GM21381 (cell line): ENCODE measurements around the gene NPIPB8.
"Not testable (repeated sequence)": the region's sequence is repeated elsewhere in the genome, so short reads cannot be mapped to it uniquely, and the experiment has no call there.

Experiments
- ATAC-seq: cut with Tn5 transposase; IDR thresholded peaks from one replicate; pipeline ENCODE4 v1.9.1; 2021; ENCODE audit warnings: mild to moderate bottlenecking, moderate library complexity; ENCODE audit not compliant: unreplicated experiment

Gene NPIPB8

GRCh38 chr16:28637765-28638164 lies at the start of gene NPIPB8:
TSS of gene NPIPB8 (plus strand) at chr16:28638065. CDS start at chr16:28638361, 296 bp downstream.
- not testable (repeated sequence) for ATAC-seq

GRCh38 chr16:28589069-28589468 lies 48.8 kb upstream of the NPIPB8 start:
- no peak for ATAC-seq

- no peak for ATAC-seq
Observed at GRCh38 chr16:28589930-28590329, 47.9 kb upstream of the NPIPB8 start.

GRCh38 chr16:28590384-28591340 lies 47.2 kb upstream of the NPIPB8 start:
- ATAC-seq, result no peak

- ATAC-seq, result no peak
Observed at GRCh38 chr16:28591355-28591754, 46.5 kb upstream of the NPIPB8 start.

GRCh38 chr16:28592511-28592910 lies 45.4 kb upstream of the NPIPB8 start:
- no peak for ATAC-seq

- ATAC-seq, result no peak
Observed at GRCh38 chr16:28592979-28593553, 44.8 kb upstream of the NPIPB8 start.

- not testable (repeated sequence) for ATAC-seq
Observed at GRCh38 chr16:28595451-28595850, 42.4 kb upstream of the NPIPB8 start.

- no peak for ATAC-seq
Observed at GRCh38 chr16:28596115-28596630, 41.7 kb upstream of the NPIPB8 start.

GRCh38 chr16:28596840-28597691 lies 40.8 kb upstream of the NPIPB8 start, which contains the start of gene SULT1A2:
TSS of gene SULT1A2 (minus strand) at chr16:28597050. CDS start at chr16:28595930, 1,120 bp downstream.
- no peak for ATAC-seq

GRCh38 chr16:28597692-28598261 lies 40.1 kb upstream of the NPIPB8 start:
- no peak for ATAC-seq

GRCh38 chr16:28599377-28600285 lies 38.2 kb upstream of the NPIPB8 start:
- not testable (repeated sequence) for ATAC-seq

GRCh38 chr16:28600965-28601364 lies 36.9 kb upstream of the NPIPB8 start:
- ATAC-seq, result not testable (repeated sequence)

GRCh38 chr16:28601589-28601988 lies 36.3 kb upstream of the NPIPB8 start:
- not testable (repeated sequence) for ATAC-seq

GRCh38 chr16:28602062-28602461 lies 35.8 kb upstream of the NPIPB8 start:
- not testable (repeated sequence) for ATAC-seq

GRCh38 chr16:28602529-28602928 lies 35.3 kb upstream of the NPIPB8 start:
- no peak for ATAC-seq

- no peak for ATAC-seq
Observed at GRCh38 chr16:28603381-28604185, 34.3 kb upstream of the NPIPB8 start.

GRCh38 chr16:28604186-28604565 lies 33.7 kb upstream of the NPIPB8 start:
- no peak for ATAC-seq
